Right lobe of liver (tissue), 6 donors: ENCODE results near the gene CDH13. TPM values are rescaled to one million over a fixed set of nuclear protein-coding genes. Genes with fewer than 3 reads are reported as not detected.

Experiments
- ATAC-seq, 4 donors: fragments of 200-7000 bp; cut with Tn5 transposase; one replicate each; pipeline ENCODE4 v1.9.1; 2020; ENCODE audit warnings: mild to moderate bottlenecking in 4 of 4, moderate library complexity in 4 of 4
- DNase-seq, 3 donors: peaks; one replicate each; pipeline ENCODE4 v3.0.0-alpha.2; 2020
- H3K27ac ChIP-seq, 3 donors: fragments of 200-600 bp; one replicate each; pipeline ENCODE4 v1.8.0; 2022
- H3K27me3 ChIP-seq, 2 donors: fragments of 200-600 bp; one replicate each; pipeline ENCODE4 v1.8.0; 2022
- H3K36me3 ChIP-seq, 4 donors: fragments of 200-600 bp; sonication (generic) in 1 of 4; one replicate each; pipeline versions ENCODE4 v1.5.1 to v1.8.0; 2017 to 2022; ENCODE audit warnings: control low read depth in 1 of 4
- H3K4me1 ChIP-seq, 4 donors: fragments of 200-600 bp; sonication (generic) in 1 of 4; one replicate each; pipeline versions ENCODE4 v1.5.1 to v1.8.0; 2017 to 2022; ENCODE audit warnings: control low read depth in 1 of 4
- H3K4me3 ChIP-seq, 3 donors: fragments of 200-600 bp; one replicate each; pipeline ENCODE4 v1.8.0; 2022
- H3K9me3 ChIP-seq, 4 donors: fragments of 200-600 bp; sonication (generic) in 1 of 4; one replicate each; pipeline versions ENCODE4 v1.5.1 to v1.8.0; 2017 to 2022; ENCODE audit warnings: control low read depth in 1 of 4
- POLR2A ChIP-seq: fragments of 450-650 bp; IDR thresholded peaks from one replicate; pipeline ENCODE4 v1.6.1; 2017; ENCODE audit warnings: antibody characterized with exemption, mild to moderate bottlenecking
- WGBS: methylation state at CpG from one replicate; pipeline ENCODE4 v1.1.6; 2018; ENCODE audit warnings: low coverage, low lambda C conversion rate; ENCODE audit not compliant: insufficient coverage; ENCODE audit errors: missing lambda C conversion rate; 5-methylcytosine and 5-hydroxymethylcytosine counted together
- intact Hi-C, 2 donors: fragments of 100-400 bp; cut with DNase I; formaldehyde crosslinking; loops; one replicate each; pipeline versions ENCODE4 v1.11.2 to v1.14.1; 2022
- total RNA-seq, 6 experiments: library from RNA; depleted of rRNA in 2 of 6; stranded (reverse); fragments of >200 nt in 2 of 6; fragmentation: NEBNext Ultra II Directional in 3 of 6; extraction: Animal tissue kit (Norgen Biotek cat#: 25700) in 3 of 6; gene quantifications; one replicate each; pipeline versions ENCODE4 v1.1.0 to v1.2.4, GENCODE V29; 2016 to 2023
- TF ChIP-seq, protein P1 (sequence below), 4 donors: fragments of 200-600 bp in 3 of 4; fragments of 450-650 bp in 1 of 4; IDR thresholded peaks; one replicate each; pipeline versions ENCODE4 v1.5.1 to v1.8.0; 2016 to 2022; ENCODE audit warnings: antibody characterized with exemption in 4 of 4, mild to moderate bottlenecking in 2 of 4
- donor health status: DM: no; HTN: yes; CAD: no.
- donor health status: DM: no; HTN: no; CAD: no.
- donor health status: DM: no; HTN: no; CAD: no.
- donor health status: DM: no; HTN: yes; CAD: no.
- donor health status: DM: no; HTN: yes; CAD: no.

Gene CDH13
- total RNA-seq, 6 experiments from 2014 or later, result 0.13 to 4.6 (median 0.49) TPM

- H3K9me3 ChIP-seq, result no peaks in the 10 kb centered on the region
- DNase-seq (no peak), ATAC-seq (peak in 3 of 4 donors; percentile 28 to 49 (median 38))
- no peak overlapping the region for H3K27ac ChIP-seq
- no peak for TF ChIP-seq POLR2A
- TF ChIP-seq, protein P1, sequence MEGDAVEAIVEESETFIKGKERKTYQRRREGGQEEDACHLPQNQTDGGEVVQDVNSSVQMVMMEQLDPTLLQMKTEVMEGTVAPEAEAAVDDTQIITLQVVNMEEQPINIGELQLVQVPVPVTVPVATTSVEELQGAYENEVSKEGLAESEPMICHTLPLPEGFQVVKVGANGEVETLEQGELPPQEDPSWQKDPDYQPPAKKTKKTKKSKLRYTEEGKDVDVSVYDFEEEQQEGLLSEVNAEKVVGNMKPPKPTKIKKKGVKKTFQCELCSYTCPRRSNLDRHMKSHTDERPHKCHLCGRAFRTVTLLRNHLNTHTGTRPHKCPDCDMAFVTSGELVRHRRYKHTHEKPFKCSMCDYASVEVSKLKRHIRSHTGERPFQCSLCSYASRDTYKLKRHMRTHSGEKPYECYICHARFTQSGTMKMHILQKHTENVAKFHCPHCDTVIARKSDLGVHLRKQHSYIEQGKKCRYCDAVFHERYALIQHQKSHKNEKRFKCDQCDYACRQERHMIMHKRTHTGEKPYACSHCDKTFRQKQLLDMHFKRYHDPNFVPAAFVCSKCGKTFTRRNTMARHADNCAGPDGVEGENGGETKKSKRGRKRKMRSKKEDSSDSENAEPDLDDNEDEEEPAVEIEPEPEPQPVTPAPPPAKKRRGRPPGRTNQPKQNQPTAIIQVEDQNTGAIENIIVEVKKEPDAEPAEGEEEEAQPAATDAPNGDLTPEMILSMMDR (IDR thresholded peaks at IDR 0.05), result no peak
- WGBS, result 24% methylated on average over 3 of the region's 3 CpGs
- H3K4me1 ChIP-seq, result no peaks in the 10 kb centered on the region
- H3K36me3 ChIP-seq, result no peaks in the 10 kb centered on the region
- H3K4me3 ChIP-seq, result no peak overlapping the region
- intact Hi-C loops, result no loop called here
- H3K27me3 ChIP-seq, result no peaks in the 10 kb centered on the region
Observed at GRCh38 chr16:82750068-82750467, 123.3 kb downstream of the CDH13 start.

GRCh38 chr16:82751020-82751419 is 124.3 kb downstream of the CDH13 start:
- intact Hi-C loops, result no loop called here
- Histone ChIP-seq H3K27ac (no peak overlapping the region), H3K36me3 (no peaks in the 10 kb centered on the region), H3K27me3 (no peaks in the 10 kb centered on the region), H3K9me3 (no peaks in the 10 kb centered on the region), H3K4me1 (no peaks in the 10 kb centered on the region), H3K4me3 (no peak overlapping the region)
- TF ChIP-seq, protein P1 (IDR thresholded peaks at IDR 0.05), result no peak
- TF ChIP-seq POLR2A, result no peak
- 58% methylated on average over 2 of the region's 2 CpGs for WGBS
- ATAC-seq (no peak), DNase-seq (no peak)

DNA sequence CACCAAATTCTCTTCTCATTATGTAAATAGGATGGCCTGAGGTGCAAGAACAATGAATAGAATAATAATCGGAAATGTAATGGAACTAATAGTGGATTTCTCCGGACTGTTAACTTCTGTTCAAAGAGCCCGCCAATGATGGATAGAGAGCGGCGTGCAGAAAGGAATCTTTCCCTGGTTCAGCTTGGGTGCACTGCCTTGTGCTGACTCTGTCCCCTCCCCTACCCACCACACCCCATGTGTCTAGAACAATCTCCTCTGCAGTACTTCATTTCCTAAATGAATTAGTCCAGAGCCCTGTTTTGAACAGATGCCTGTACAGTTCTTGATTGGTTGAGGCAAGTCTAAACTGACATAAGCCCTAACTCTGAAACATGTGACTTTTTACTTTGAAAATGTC is 125.4 kb downstream of the CDH13 start:
- Histone ChIP-seq H3K9me3 (no peaks in the 10 kb centered on the region), H3K4me3 (no peak overlapping the region), H3K27ac (no peak overlapping the region), H3K27me3 (no peaks in the 10 kb centered on the region), H3K36me3 (no peaks in the 10 kb centered on the region), H3K4me1 (no peaks in the 10 kb centered on the region)
- TF ChIP-seq POLR2A, result no peak
- TF ChIP-seq, protein P1 (IDR thresholded peaks at IDR 0.05), result no peak
- WGBS, result 92% methylated on average over 5 of the region's 5 CpGs
- ATAC-seq, result no peak
- DNase-seq, result no peak
- intact Hi-C loops, result no loop called here

GRCh38 chr16:82753821-82754220 is 127.1 kb downstream of the CDH13 start:
- DNase-seq (no peak), ATAC-seq (no peak)
- WGBS, result 80% methylated on average over 4 of the region's 4 CpGs
- no peaks in the 10 kb centered on the region for H3K4me1 ChIP-seq
- H3K9me3 ChIP-seq, result no peaks in the 10 kb centered on the region
- H3K4me3 ChIP-seq, result no peak overlapping the region
- H3K27ac ChIP-seq, result no peak overlapping the region
- H3K36me3 ChIP-seq, result no peaks in the 10 kb centered on the region
- intact Hi-C loops, result no loop called here
- TF ChIP-seq, protein P1 (IDR thresholded peaks at IDR 0.05), result no peak
- TF ChIP-seq POLR2A, result no peak
- no peaks in the 10 kb centered on the region for H3K27me3 ChIP-seq
